ENCODE measurements around the gene PRKAG3.

GRCh38 chr2:218809515-218809914 lies 22.1 kb downstream of the PRKAG3 start:
- TF ChIP-seq CTCF (conservative IDR thresholded peaks at IDR 0.05; ENCODE audit: low read depth in 2 of 2) = no peak
- no peak for TF ChIP-seq POLR2AphosphoS5 (IDR thresholded peaks at IDR 0.05; ENCODE audit: low read depth)
- TF ChIP-seq CREB1 (CRISPR knock-in tag; IDR thresholded peaks at IDR 0.05; ENCODE audit: low read depth) = no peak
- TF ChIP-seq ETS1 (IDR thresholded peaks at IDR 0.05) = no peak
- TF ChIP-seq EZH2phosphoT487 (IDR thresholded peaks at IDR 0.05; ENCODE audit: unreplicated experiment) = no peak
- no peak for TF ChIP-seq EZH2 (IDR thresholded peaks at IDR 0.05; ENCODE audit: low read depth, unreplicated experiment)
- no peak for TF ChIP-seq JUNB (IDR thresholded peaks at IDR 0.05; ENCODE audit: unreplicated experiment)
- TF ChIP-seq STAT1 (IDR thresholded peaks at IDR 0.05; ENCODE audit: unreplicated experiment) = no peak
- TF ChIP-seq REST (IDR thresholded peaks at IDR 0.05; ENCODE audit: unreplicated experiment) = no peak
- no peak for TF ChIP-seq ZNF331 (CRISPR knock-in tag; IDR thresholded peaks at IDR 0.05; ENCODE audit: low read depth)
- TF ChIP-seq ZNF114 (CRISPR knock-in tag; IDR thresholded peaks at IDR 0.05) = no peak
- TF ChIP-seq NANOG (IDR thresholded peaks at IDR 0.05; ENCODE audit: borderline replicate concordance) = no peak
- TF ChIP-seq ZNF462 (CRISPR knock-in tag; IDR thresholded peaks at IDR 0.05) = no peak
